ENCODE data around the gene MR1.

DNA sequence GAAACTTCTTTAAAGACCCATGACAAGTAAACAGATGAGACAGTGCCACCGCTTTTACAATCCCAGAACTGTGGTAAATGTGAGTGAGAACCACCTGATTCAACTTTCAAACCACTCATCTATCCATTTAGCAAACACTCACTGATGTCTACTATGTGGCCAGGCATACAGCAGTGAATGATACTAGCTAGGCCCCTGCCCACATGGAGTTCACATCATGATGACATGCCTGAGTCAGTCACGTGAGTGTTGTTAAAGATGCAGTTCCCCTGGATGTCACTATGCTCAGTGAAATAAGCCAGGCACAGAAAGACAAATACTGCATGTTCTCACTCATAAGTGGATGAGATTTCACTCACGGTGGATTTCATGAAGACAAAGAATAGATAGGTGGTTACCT lies 39.5 kb upstream of the MR1 start:
- TF ChIP-seq TAF1 (IDR thresholded peaks at IDR 0.05; ENCODE audit: low read depth, low read length) = no peak
- no peak for TF ChIP-seq POLR2AphosphoS5 (IDR thresholded peaks at IDR 0.05; ENCODE audit: low read depth, low read length)
- TF ChIP-seq POLR2A (IDR thresholded peaks at IDR 0.05; ENCODE audit: low read depth, low read length) = no peak
- no peak for TF ChIP-seq SPI1 (IDR thresholded peaks at IDR 0.05; ENCODE audit: low read depth, low read length)

Data from GM12891 (cell line).